Measurements from ENCODE around the gene IZUMO1R. TPM values are rescaled to one million over a fixed set of nuclear protein-coding genes. Genes with fewer than 3 reads are reported as not detected.

IZUMO1R gene
- total RNA-seq, 4 donors from 2014 or later: not detected

GRCh38 chr11:94305146-94305545 is 766 bp downstream of the IZUMO1R start:
- Histone ChIP-seq H3K9me3 (no peaks in the 10 kb centered on the region), H3K27ac (no peak overlapping the region), H3K27me3 (no peaks in the 10 kb centered on the region), H3K4me3 (no peak overlapping the region), H3K36me3 (no peaks in the 10 kb centered on the region), H3K4me1 (no peaks in the 10 kb centered on the region)
- TF ChIP-seq POLR2A (IDR thresholded peaks at IDR 0.05): no peak
- no peak for TF ChIP-seq CTCF (IDR thresholded peaks at IDR 0.05)
- no peak for DNase-seq

DNA sequence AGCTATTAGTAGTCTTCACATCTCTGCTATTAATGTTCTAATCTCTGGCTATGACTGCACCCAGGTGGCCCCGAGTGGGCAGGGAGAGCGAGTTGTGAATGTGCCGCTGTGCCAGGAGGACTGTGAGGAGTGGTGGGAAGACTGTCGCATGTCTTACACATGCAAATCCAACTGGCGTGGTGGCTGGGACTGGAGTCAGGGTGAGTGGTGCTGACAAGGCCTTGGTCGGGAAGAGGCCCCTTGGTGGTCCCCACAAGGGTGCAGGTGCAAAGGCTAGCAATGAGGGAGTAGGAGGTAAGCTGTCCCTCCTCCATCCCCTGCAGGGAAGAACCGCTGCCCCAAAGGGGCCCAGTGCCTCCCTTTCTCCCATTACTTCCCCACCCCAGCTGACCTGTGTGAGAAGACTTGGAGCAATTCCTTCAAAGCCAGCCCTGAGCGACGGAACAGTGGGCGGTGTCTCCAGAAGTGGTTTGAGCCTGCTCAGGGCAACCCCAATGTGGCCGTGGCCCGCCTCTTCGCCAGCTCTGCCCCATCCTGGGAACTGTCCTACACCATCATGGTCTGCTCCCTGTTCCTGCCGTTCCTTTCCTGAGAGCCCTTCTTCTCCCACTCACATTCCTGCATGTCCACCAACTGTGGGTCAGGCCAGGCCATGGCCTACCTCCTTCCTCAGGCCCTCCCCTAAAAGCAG is 2.9 kb downstream of the IZUMO1R start:
- no peak overlapping the region for H3K4me3 ChIP-seq
- TF ChIP-seq POLR2A (IDR thresholded peaks at IDR 0.05) (no peak), CTCF (IDR thresholded peaks at IDR 0.05) (no peak)
- no peak overlapping the region for H3K27ac ChIP-seq
- no peaks in the 10 kb centered on the region for H3K9me3 ChIP-seq
- H3K4me1 ChIP-seq: no peaks in the 10 kb centered on the region
- no peaks in the 10 kb centered on the region for H3K27me3 ChIP-seq
- no peak for DNase-seq
- no peaks in the 10 kb centered on the region for H3K36me3 ChIP-seq

GRCh38 chr11:94308024-94308423 is 3.6 kb downstream of the IZUMO1R start:
- Histone ChIP-seq H3K27me3 (no peaks in the 10 kb centered on the region), H3K36me3 (no peaks in the 10 kb centered on the region), H3K9me3 (no peaks in the 10 kb centered on the region), H3K4me1 (no peaks in the 10 kb centered on the region), H3K4me3 (no peak overlapping the region), H3K27ac (no peak overlapping the region)
- TF ChIP-seq POLR2A (IDR thresholded peaks at IDR 0.05) (no peak), CTCF (IDR thresholded peaks at IDR 0.05) (no peak)
- no peak for DNase-seq

DNA sequence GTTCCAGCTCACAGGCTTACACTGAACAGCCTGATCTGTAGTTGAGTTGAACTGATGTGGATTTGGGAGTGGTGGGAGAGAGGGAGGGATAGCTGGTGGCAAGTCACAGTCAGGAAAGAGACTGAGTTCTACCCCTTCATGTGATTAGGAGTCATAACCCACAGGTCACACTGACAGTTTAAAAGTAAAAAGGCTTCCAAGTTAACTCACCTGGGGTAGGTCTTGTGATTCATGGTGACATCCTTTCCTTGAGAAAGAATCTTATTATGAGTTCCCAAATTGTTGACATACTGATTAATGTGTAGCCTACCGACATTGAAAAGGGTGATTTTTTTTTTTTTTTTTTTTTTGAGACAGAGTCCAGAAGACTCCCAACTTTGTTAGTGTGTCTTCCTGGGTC is 5.4 kb downstream of the IZUMO1R start:
- no peaks in the 10 kb centered on the region for H3K36me3 ChIP-seq
- TF ChIP-seq POLR2A (IDR thresholded peaks at IDR 0.05) (no peak), CTCF (IDR thresholded peaks at IDR 0.05) (no peak)
- H3K9me3 ChIP-seq: no peaks in the 10 kb centered on the region
- no peak overlapping the region for H3K4me3 ChIP-seq
- H3K27me3 ChIP-seq: no peaks in the 10 kb centered on the region
- no peaks in the 10 kb centered on the region for H3K4me1 ChIP-seq
- no peak overlapping the region for H3K27ac ChIP-seq
- no peak for DNase-seq

- DNase-seq: no peak
- TF ChIP-seq CTCF (IDR thresholded peaks at IDR 0.05) (no peak), POLR2A (IDR thresholded peaks at IDR 0.05) (no peak)
These were observed 6.0 kb downstream of the IZUMO1R start for GRCh38 chr11:94310191-94310875.

More at GRCh38 chr11:94310191-94310875, 6.0 kb downstream of the IZUMO1R start:
- H3K27ac ChIP-seq: no peak overlapping the region
- no peaks in the 10 kb centered on the region for H3K36me3 ChIP-seq
- no peaks in the 10 kb centered on the region for H3K4me1 ChIP-seq
- H3K4me3 ChIP-seq: no peak overlapping the region
- H3K9me3 ChIP-seq: no peaks in the 10 kb centered on the region
- no peaks in the 10 kb centered on the region for H3K27me3 ChIP-seq
